GM12878 (cell line): ENCODE measurements around the gene DCAF11. TPM values are rescaled to one million over a fixed set of nuclear protein-coding genes. Genes with fewer than 3 reads are reported as not detected.

Source experiments
- BHLHE40 ChIP-seq, 2 experiments: fragments of 450-650 bp in 1 of 2; IDR thresholded peaks; 2 replicates each; pipeline ENCODE4 v1.6.1; 2011 to 2017; ENCODE audit warnings: low read depth in 2 of 2, borderline replicate concordance in 1 of 2, improper control_type of control experiment in 1 of 2, low read length in 1 of 2, mild to moderate bottlenecking in 1 of 2
- CBX3 ChIP-seq: fragments of 200-600 bp; sonication (generic); IDR thresholded peaks from 2 replicates; pipeline ENCODE4 v1.6.1; 2016; ENCODE audit warnings: low read depth, borderline replicate concordance
- CHD2 ChIP-seq: IDR thresholded peaks from 2 replicates; pipeline ENCODE4 v1.6.1; 2011; ENCODE audit warnings: low read depth, low read length, improper control_type of control experiment, borderline replicate concordance
- HCFC1 ChIP-seq: fragments of 150-350 bp; IDR thresholded peaks from 2 replicates; pipeline ENCODE4 v1.6.1; 2014; ENCODE audit warnings: low read length
- IRF3 ChIP-seq: fragments of 450-650 bp; IDR thresholded peaks from 2 replicates; pipeline ENCODE4 v1.6.1; 2014; ENCODE audit warnings: mild to moderate bottlenecking
- MLLT1 ChIP-seq: fragments of 450-650 bp; IDR thresholded peaks from 2 replicates; pipeline ENCODE4 v1.6.1; 2016; ENCODE audit warnings: mild to moderate bottlenecking
- MYB ChIP-seq: fragments of 150-350 bp; IDR thresholded peaks from 2 replicates; pipeline ENCODE4 v1.6.1; 2014; ENCODE audit warnings: mild to moderate bottlenecking, low read depth, low read length, borderline replicate concordance
- SIX5 ChIP-seq: IDR thresholded peaks from 2 replicates; pipeline ENCODE4 v1.6.1; 2011; ENCODE audit warnings: mild to moderate bottlenecking, low read depth, low read length, moderate library complexity; ENCODE audit not compliant: severe bottlenecking
- SREBF2 ChIP-seq: IDR thresholded peaks from 2 replicates; pipeline ENCODE4 v1.6.1; 2012; ENCODE audit warnings: mild to moderate bottlenecking, low read length
- ZBED1 ChIP-seq: IDR thresholded peaks from 2 replicates; pipeline ENCODE4 v1.6.1; 2016; ENCODE audit warnings: borderline replicate concordance
- ZNF592 ChIP-seq: fragments of 450-650 bp; IDR thresholded peaks from 2 replicates; pipeline ENCODE4 v1.6.1; 2017; ENCODE audit warnings: mild to moderate bottlenecking, moderate library complexity
- polyA plus RNA-seq, 11 experiments: library from polyadenylated mRNA; depleted of rRNA in 4 of 11; unstranded in 6 of 11; stranded (reverse) in 5 of 11; fragments of >200 nt; fragmentation: Nextera tagmentation in 4 of 11; fragmentation: Illumina TruSeq in 1 of 11; extraction: Ambion mirVana in 4 of 11; extraction: Trizol in 1 of 11; gene quantifications; 1 replicate in 1 of 11; 2 replicates in 10 of 11; pipeline versions ENCODE4 v1.2.1 to v1.2.3, GENCODE V29; 2011 to 2016; ENCODE audit warnings: inconsistent platforms in 2 of 11, missing spikeins in 2 of 11, low read depth in 1 of 11
- total RNA-seq, 4 experiments: library from RNA; depleted of rRNA in 3 of 4; stranded (reverse); fragments of >200 nt in 3 of 4; fragmentation: Illumina TruSeq in 1 of 4; extraction: Trizol in 1 of 4; gene quantifications; 2 replicates each; pipeline versions ENCODE4 v1.2.1 to v1.2.3, GENCODE V29; 2013 to 2021
- TF ChIP-seq, protein P1 (sequence below): IDR thresholded peaks from 2 replicates; pipeline ENCODE4 v1.6.1; 2012; ENCODE audit warnings: low read depth, low read length, improper control_type of control experiment
- TF ChIP-seq, protein P2 (sequence below): fragments of 450-650 bp; IDR thresholded peaks from 2 replicates; pipeline ENCODE4 v1.6.1; 2016; ENCODE audit warnings: mild to moderate bottlenecking
- TF ChIP-seq, protein P3 (sequence below): fragments of 450-650 bp; conservative IDR thresholded peaks from 2 replicates; pipeline ENCODE4 v1.6.1; 2017; ENCODE audit warnings: mild to moderate bottlenecking, moderate library complexity

Gene DCAF11
- total and polyA plus RNA-seq, 10 of the 15 experiments (the other 5 are each of a cell fraction or from before 2014, with no cell fraction given) = 13.4 to 91.2 (median 68.7) TPM

- TF ChIP-seq, protein P1, sequence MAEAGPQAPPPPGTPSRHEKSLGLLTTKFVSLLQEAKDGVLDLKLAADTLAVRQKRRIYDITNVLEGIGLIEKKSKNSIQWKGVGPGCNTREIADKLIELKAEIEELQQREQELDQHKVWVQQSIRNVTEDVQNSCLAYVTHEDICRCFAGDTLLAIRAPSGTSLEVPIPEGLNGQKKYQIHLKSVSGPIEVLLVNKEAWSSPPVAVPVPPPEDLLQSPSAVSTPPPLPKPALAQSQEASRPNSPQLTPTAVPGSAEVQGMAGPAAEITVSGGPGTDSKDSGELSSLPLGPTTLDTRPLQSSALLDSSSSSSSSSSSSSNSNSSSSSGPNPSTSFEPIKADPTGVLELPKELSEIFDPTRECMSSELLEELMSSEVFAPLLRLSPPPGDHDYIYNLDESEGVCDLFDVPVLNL = 0 out of 2 replicates have a peak, but pooled peaks have one; percentile 44
- TF ChIP-seq CBX3 (no peak), HCFC1 (no peak; the same call in 1 of the 2 replicates), IRF3 (peak; percentile 97), SIX5 (no peak), ZBED1 (peak; percentile 64; the same call in 1 of the 2 replicates), BHLHE40 (IDR thresholded peaks at IDR 0.05; ENCODE audit: borderline replicate concordance in 1 of 2, low read depth in 2 of 2, low read length in 1 of 2) (peak in 1 of 2 experiments; percentile 92; a peak in 2 of 4 replicates), CHD2 (peak; percentile 92), MLLT1 (no peak), ZNF592 (no peak), MYB (no peak), SREBF2 (peak; percentile 61)
- TF ChIP-seq, protein P2, sequence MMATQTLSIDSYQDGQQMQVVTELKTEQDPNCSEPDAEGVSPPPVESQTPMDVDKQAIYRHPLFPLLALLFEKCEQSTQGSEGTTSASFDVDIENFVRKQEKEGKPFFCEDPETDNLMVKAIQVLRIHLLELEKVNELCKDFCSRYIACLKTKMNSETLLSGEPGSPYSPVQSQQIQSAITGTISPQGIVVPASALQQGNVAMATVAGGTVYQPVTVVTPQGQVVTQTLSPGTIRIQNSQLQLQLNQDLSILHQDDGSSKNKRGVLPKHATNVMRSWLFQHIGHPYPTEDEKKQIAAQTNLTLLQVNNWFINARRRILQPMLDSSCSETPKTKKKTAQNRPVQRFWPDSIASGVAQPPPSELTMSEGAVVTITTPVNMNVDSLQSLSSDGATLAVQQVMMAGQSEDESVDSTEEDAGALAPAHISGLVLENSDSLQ = peak; percentile 98
- TF ChIP-seq, protein P3, sequence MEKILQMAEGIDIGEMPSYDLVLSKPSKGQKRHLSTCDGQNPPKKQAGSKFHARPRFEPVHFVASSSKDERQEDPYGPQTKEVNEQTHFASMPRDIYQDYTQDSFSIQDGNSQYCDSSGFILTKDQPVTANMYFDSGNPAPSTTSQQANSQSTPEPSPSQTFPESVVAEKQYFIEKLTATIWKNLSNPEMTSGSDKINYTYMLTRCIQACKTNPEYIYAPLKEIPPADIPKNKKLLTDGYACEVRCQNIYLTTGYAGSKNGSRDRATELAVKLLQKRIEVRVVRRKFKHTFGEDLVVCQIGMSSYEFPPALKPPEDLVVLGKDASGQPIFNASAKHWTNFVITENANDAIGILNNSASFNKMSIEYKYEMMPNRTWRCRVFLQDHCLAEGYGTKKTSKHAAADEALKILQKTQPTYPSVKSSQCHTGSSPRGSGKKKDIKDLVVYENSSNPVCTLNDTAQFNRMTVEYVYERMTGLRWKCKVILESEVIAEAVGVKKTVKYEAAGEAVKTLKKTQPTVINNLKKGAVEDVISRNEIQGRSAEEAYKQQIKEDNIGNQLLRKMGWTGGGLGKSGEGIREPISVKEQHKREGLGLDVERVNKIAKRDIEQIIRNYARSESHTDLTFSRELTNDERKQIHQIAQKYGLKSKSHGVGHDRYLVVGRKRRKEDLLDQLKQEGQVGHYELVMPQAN = peak; percentile 87
Observed at GRCh38 chr14:24114532-24115421, at the start of gene DCAF11, which contains the start of gene NRL (continued).
